ENCODE data around the gene SLC30A3.

The SLC30A3 gene

DNA sequence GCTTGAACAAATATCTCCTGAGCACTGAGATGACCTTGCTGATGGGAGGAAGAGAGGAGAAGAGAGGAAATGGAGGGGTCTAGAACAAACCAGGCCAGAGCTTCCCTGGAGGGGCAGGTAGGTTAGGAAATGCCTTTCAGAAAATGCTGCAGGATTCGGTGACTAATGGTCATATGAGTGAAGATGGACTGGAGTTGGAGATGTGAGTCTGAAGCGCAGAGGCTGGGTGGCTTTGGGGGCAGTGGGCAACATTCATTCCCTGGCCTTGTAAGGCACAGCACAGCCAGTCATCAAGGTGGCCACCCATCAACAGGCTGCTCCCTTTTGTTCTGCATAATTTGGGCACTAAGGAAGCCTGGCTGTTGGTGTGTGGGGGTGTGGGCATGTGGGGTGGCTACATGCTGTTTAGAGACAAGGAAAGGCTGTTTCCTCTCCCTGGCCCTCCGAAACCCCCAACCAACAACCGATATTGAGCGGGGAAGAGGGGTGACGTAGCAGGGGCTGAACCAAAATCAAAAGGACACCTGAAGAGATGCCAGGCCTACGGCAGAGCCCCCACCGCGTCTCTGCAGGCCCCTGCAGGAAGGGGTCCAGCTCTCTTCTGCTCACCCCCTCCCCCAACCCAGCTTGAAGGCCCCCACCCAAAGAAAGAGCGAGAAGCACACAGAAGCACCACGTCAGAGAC is 1.5 kb downstream of the SLC30A3 start:
- DNase-seq (ENCODE audit: low spot score) (no peak), FAIRE-seq (no peak)

DNA sequence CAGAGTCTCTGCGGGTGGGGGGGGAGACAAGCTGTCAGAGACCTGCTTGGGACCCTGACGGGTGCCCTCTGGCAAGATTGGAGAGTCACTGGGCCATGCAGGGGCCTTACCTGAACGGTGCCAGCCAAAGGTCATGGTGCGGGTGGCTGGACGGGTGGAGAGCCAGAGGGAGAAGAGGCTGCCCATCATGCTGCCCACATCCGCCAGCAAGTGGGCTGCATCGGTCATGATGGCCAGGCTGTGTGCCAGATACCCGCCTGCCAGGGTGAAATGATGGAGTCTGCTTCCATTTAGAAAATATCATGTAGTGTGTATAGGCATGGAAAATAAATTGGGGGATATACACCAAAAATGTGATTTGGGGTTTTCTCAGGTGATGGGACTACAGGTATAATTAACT is 4.8 kb downstream of the SLC30A3 start:
- FAIRE-seq (no peak), DNase-seq (ENCODE audit: low spot score) (no peak)

DNA sequence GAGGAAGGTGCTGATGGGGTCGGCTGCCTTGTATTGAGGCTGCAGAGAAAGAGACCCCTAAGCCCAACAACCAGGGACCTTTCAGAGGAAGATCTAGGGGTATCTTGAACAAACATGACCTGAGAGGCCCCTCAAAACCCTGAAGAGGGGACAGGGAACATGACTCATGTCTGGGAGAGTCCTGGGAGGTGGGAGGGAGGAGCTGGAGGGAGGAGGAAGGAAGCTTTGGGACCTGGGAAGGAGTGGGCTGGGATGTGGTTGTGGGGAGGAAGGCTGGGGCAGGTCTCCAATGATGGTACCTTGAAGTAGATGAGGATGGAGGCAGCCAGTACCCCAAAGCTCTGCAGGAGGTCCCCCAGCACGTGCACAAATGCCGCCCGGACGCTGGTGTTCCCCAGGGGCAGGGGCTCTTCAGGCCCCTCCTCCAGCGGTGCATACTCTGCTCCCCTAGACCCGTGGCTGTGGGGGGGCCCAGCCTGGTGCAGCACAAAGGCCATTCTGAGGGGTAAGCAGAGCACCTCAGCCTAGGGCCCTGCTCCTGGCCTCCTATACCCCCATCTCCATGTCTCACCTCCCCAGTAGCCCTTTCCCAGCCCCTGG is 5.9 kb downstream of the SLC30A3 start:
- no peak for FAIRE-seq

DNA sequence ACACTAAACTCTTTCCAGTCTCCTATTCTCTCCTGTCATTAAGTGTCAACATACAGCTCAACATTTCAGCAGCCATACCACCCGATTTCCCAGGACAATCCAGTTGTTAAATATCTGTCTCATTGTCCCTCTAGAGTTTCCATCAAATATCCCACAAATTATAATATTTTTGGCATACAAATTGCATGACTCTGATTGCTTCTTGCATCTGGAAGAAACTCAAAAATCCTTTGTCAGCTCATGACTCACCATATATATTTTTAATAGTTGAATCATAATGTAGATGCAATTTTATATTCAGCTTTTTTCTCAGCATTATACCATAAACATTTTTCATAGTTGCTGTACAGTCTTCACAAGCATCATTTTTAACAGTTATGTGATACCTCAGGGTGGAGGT is 7.2 kb downstream of the SLC30A3 start:
- FAIRE-seq, result no peak
- no peak for DNase-seq (ENCODE audit: low spot score)

More for the DNA sequence above, 5.9 kb downstream of the SLC30A3 start:
- no peak for DNase-seq (ENCODE audit: low spot score)

DNA sequence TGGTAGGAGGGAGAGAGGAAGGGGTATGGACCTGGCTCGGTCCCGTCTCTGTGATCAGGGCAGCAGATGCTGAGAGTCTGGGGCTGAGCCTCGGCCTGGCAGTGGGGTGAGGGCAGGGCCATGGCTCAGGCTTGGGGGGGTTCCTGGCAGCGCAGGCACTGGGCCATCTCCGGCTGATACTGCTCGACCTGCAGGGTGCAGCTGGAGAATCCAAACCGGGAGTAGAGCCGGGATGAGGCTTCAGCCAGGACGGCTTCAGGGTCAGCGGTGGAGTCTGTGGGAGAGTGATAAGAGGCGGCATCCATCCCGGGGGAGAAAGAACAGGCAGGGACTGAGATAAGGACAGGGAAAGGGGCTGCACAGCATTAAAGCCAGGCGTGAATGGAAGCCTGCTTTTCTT is 7.7 kb downstream of the SLC30A3 start:
- DNase-seq (ENCODE audit: low spot score), result no peak
- no peak for FAIRE-seq

DNA sequence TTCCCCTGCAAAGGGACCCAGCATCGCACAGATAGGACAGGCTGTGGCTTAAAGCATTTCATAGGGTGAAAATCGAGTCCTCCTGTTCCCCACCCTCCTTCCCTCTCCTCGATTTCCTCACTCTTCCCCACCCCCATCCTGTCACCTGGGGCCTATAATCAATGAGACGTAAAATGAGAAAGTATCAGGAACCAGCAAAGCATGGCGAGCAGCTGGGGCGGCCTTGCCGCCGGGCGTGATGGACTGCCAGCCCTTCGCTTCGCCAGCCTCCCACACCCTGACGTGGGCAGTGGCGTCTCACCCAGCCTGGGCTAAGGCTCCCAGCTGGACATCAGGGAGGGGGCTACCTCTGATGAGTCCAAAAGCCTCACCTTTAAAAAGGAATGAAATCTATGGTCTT is 11.1 kb downstream of the SLC30A3 start:
- no peak for DNase-seq (ENCODE audit: low spot score)
- FAIRE-seq, result no peak

DNA sequence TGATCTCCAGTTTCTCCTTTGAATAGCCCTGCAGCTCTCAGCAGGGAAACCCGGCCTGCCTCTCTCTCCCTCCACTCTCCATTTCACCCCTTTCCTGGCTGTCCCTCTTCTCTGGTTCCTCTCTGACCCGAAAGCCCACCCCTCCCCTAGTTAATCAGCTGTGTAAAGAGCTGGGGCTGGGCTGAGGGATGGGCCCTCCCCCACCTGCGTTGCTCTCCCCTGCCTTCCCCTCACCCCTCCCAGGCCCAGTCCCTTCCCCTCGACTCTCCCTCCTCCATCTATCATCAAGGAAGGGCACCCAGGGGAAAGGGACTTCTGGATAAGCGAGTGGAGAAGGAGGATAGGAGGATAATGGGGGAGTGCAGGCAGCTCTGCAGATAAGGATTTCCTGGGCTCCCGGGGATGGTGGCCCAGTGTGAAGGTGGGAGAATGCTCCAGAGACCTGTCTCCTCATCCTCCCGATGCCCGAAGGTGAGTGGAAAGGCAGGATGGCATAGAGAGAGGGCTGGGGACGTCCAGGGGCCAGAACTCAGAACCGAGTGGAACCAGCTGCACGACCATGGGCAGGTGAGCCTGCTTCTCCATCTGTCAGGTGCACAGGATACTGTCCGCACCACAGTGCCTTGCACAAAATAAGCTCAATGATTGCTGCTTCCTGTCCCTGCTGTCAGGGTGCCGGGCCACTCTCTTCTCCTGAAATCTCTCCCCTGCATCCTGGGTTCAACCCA is 12.0 kb downstream of the SLC30A3 start:
- DNase-seq (ENCODE audit: low spot score) (no peak), FAIRE-seq (no peak)

DNA sequence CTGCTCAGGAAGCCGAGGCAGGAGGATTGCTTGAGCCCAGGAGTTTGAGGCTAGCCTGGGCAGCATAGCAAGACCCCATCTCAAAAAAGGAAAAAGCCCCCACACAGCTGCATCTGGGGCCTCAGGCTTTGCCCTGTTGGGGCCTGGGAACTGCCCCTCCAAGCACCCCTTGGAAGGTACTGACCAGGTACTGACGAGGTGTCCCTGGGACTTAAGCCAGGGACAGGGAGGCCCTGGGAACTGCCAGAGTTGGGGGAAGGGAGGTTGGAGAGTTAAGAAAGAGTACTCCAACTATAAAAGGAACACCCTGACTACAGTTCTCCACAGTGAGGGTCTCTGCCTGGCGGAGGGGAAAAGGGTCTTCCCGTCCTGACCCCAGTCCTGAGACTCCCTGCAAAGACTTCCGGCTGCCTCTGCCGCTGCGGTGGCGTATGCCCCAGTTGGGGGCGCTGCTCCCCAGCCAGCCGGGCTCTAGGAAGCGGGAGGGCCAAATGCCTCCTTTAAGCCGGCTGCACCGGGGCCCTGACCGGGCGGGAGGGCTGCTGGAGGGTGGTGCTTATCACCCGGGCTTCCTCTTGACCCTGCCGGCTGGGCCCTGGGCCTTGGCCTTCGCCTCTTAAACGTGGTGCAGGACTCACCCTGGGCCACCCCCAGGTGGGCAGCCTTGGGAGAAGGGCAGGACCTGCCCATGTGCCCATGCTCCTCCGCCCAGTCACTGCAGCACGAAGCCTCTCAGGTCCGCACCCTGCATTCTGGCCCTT is 12.8 kb downstream of the SLC30A3 start:
- DNase-seq (ENCODE audit: low spot score) (no peak), FAIRE-seq (no peak)

DNA sequence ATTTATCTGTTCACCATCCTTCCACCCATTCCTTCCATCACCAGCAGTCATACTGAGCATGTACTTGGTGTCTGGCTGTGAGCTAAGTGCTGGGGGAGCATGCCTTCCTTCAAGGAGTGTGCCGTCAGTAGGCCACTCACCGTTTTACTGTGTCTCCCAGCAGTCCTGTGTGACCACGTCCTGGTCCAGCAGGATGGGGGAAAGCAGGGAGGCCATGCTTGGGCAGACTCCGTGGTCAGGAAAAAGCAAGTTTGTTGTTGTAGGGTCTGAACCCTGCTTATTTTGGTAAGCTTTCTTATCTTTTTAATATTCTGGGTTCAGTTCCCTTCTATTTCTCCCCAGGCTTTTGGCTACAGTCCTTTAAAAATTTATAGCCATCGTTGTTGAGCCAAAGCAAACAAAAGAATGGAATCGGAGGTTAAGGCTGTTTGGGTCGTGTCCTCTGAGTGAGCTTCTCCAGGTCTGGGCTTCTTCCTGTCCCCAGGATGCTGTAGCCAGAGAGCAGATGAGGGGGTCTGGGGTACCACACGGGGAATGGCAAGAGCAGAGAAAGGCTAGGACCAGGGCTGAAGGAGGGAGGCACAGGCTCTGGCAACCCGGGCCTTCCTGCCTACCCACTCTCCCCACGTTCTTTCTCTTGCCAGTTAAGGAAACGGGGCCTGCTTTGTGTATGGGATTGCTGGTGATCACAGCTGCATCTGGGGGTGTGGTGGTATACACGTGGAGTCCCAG is 13.5 kb downstream of the SLC30A3 start:
- no peak for FAIRE-seq
- no peak for DNase-seq (ENCODE audit: low spot score)

DNA sequence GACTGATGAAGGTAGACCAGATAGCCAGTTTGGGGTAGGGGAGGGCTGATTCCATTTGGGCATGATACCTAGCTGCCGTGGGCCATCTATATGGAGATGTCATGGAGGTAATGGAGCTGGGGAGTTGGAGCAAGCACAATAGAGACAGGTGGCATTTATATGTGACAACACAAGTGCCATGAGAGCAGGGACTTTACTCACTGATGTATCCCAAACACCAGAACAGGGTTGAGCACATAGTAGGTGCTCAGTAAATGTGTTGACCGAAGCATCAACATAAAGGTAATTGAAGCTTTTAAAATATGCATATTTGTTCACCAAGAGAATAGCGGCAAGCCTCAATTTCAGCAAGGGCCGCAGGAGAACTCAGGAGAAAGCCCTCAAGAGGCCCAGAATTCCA is 15.0 kb downstream of the SLC30A3 start:
- no peak for DNase-seq (ENCODE audit: low spot score)
- no peak for FAIRE-seq

DNA sequence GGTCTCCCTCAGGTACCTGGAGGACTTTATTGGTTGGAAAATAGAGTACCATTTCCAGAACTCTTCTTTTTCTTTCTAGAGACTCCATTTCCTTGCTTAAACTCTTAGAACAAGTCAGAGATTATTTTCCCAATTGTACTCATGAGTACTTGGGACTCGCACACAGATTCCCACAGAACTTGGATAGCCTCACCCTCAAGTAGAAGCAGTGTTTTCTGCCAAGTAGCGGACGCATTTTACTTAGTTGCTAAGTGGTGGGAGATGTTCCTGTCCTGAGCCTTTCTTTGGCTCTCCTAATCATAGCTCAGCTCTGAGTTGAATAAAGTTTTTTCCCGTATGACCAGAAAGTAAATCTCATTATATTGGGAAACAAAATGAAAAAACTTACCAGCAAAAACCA is 17.2 kb downstream of the SLC30A3 start:
- no peak for FAIRE-seq

DNA sequence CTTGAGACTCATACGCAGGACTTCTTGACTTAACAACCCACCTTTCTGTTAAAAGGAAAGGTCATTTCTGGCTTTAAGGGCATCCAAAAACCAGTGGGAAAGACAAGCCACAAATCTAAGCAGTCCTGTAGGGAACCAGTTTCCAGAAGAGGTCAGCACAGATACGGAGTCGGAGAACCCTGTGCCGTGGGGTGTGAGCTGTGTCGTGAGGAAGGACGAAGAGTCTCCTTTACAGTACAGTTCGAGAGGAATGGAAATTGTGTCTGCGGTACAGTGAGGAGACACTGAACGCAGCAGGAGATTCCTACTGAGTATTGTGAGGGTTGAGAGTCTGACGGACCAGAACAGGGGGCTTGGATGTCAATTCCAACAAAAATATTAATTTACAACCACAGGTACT is 17.7 kb downstream of the SLC30A3 start:
- FAIRE-seq (no peak), DNase-seq (ENCODE audit: low spot score) (no peak)

More for the DNA sequence above, 17.2 kb downstream of the SLC30A3 start:
- DNase-seq (ENCODE audit: low spot score), result no peak

DNA sequence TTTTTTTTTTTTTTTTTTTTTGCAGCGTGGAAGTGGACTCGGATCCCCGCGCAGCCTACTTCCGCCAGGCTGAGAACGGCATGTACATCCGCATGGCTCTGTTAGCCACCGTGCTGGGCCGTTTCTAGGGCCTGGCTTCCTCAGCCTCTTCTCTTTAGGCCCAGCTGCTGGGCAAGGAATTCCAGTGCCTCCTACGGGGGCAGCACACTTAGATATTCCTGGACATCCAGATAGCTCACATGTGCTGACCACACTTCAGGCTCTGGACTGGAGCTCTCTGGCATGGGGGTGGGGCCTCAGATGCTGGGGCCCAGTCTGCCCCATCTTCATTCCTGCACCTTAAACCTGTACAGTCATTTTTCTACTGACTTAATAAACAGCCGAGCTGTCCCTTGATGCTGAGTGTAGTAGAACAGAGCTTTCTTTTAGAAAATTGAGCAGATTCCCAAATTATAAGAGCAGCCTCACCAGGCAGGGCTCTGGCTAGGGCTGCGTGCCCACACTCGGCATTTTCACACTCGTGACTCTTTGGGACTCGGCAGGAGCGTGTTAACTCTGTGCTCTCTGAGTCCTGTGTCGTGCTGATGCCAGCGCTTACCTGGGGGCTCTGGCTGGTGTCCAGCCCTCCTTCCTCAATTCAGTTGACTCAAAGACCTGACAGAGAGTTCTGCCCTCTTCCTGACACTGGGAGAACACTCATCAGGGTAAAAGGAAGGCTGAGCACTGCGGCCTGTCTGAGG is 19.3 kb downstream of the SLC30A3 start:
- FAIRE-seq (no peak), DNase-seq (ENCODE audit: low spot score) (no peak)

DNA sequence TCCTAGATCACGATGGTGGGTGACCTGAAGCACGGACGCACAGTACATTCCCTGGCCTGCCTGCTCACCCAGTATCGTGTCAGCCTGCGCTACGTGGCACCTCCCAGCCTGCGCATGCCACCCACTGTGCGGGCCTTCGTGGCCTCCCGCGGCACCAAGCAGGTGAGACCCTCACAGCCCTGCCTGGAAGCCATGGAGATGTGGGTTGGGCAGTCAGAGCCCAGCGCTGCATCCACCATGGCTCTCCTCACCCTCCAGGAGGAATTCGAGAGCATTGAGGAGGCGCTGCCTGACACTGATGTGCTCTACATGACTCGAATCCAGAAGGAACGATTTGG is 20.3 kb downstream of the SLC30A3 start:
- FAIRE-seq, result peak; percentile 35
- DNase-seq (ENCODE audit: low spot score), result no peak

DNA sequence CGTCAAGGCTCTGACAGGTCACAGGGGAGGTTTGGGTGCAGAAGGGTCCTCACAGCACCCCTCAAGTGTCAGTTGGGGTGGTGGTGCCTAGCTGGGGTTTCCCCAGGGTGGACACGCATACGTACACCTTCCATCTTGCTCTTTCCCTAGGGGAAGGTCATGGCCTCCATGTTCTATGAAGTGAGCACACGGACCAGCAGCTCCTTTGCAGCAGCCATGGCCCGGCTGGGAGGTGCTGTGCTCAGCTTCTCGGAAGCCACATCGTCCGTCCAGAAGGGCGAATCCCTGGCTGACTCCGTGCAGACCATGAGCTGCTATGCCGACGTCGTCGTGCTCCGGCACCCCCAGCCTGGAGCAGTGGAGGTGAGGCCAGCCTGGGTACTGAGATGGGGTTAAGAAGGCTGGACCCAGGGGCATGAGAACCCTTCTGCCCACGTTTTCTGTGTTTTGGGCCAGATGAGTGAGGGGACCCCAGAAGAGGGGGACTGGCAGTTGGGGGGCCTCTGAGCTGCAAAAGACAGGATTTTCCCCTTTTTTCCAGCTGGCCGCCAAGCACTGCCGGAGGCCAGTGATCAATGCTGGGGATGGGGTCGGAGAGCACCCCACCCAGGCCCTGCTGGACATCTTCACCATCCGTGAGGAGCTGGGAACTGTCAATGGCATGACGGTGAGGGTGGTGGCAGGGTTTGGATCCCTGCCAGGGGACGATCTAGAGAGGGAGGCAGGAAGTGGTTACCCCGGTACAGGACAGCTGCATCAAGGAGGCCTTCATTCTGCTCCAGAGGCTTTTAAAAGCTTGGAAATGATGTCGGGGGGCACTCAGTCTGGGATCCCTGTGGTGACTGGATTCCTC is 20.9 kb downstream of the SLC30A3 start:
- FAIRE-seq (no peak), DNase-seq (ENCODE audit: low spot score) (no peak)

DNA sequence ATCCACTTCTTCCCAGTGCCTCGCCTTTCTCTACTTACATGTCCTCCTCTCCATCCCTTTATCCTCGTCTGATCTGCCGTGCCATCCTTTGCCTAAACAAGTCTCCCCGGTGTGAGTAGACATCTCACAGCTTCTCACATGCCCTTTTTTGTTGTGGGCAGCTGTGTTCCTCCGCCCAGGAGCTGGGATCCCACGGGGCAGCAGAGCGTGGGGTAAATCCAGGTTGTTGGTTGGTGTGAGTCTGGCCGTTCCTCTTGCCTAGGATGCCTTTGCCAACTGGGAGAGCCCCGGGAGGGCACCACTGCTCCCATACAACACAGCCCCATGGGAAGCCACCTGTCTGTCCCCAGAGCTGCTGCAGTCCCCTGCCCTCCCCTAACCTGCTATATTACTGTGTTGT is 22.4 kb downstream of the SLC30A3 start:
- FAIRE-seq (no peak), DNase-seq (ENCODE audit: low spot score) (no peak)

DNA sequence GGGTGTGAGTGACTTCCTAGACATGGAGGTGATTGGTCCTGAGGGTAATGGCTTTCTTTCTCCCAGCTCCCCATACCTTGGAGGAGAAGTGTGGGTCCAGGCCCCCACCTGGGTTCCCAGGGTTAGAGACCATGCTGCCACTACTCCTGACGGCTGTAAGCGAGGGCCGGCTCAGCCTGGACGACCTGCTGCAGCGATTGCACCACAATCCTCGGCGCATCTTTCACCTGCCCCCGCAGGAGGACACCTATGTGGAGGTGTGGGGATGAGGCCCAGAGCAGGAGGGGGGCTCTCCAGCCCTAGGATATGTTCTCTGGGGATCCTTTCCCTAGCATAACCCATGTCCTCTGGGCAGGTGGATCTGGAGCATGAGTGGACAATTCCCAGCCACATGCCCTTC is 23.9 kb downstream of the SLC30A3 start:
- no peak for FAIRE-seq
- no peak for DNase-seq (ENCODE audit: low spot score)

DNA sequence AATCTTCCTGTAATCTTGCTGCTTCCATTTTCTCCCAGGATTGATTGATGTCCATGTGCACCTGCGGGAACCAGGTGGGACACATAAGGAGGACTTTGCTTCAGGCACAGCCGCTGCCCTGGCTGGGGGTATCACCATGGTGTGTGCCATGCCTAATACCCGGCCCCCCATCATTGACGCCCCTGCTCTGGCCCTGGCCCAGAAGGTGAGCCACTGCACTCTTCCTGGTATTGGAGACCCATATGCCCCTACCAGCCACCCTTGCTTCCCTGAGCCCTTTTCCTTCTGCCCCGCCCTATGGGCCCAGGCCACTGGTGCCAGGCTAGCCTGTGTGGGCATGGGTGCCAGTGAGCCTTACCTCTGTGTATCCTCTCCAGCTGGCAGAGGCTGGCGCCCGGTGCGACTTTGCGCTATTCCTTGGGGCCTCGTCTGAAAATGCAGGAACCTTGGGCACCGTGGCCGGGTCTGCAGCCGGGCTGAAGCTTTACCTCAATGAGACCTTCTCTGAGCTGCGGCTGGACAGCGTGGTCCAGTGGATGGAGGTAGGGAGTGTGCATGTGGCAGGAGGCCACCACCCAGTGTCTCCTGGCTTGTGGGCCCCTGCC is 25.4 kb downstream of the SLC30A3 start:
- FAIRE-seq (no peak), DNase-seq (ENCODE audit: low spot score) (no peak)

DNA sequence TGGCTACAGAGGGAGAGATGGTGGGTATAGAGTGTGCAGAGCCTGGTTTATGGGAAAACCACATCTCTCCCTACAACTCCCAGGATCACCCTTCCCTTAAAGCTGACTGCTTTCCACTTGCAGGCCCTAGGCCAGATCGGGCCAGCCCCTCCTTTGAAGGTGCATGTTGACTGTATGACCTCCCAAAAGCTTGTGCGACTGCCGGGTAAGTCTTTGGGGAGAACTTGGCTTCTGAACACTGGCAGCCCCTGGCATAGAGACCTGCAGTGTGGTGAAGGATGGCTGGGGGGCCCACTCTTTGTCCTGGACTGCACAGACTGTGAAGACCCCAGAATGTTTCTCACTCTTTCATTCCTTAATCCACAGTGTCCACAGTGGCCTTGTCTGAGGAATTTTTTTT is 26.2 kb downstream of the SLC30A3 start:
- no peak for FAIRE-seq
- DNase-seq (ENCODE audit: low spot score), result no peak

Measured in urothelium cell line (cell line).